Neural cell (in vitro differentiated cells): ENCODE results near the gene ADAMTS17.

Source experiments
- CTCF ChIP-seq: fragments of 450-650 bp; IDR thresholded peaks from 2 replicates; pipeline ENCODE4 v1.5.1; 2014; ENCODE audit warnings: antibody characterized with exemption, mild to moderate bottlenecking, moderate library complexity; ENCODE audit not compliant: poor library complexity, severe bottlenecking
- EP300 ChIP-seq: fragments of 450-650 bp; conservative IDR thresholded peaks from 2 replicates; pipeline ENCODE4 v1.6.1; 2014; ENCODE audit warnings: antibody characterized with exemption, mild to moderate bottlenecking, moderate library complexity; ENCODE audit not compliant: poor library complexity, severe bottlenecking
- EZH2 ChIP-seq: fragments of 200-600, 300-800 bp; shearing (Covaris generic), sonication (generic); IDR thresholded peaks from 2 replicates; pipeline ENCODE4 v1.6.1; 2014; ENCODE audit warnings: antibody characterized with exemption, low read length, borderline replicate concordance, mild to moderate bottlenecking; ENCODE audit not compliant: insufficient read depth, poor library complexity, severe bottlenecking
- MXI1 ChIP-seq: fragments of 450-650 bp; conservative IDR thresholded peaks from 2 replicates; pipeline ENCODE4 v1.6.1; 2014; ENCODE audit warnings: antibody characterized with exemption, mild to moderate bottlenecking; ENCODE audit not compliant: poor library complexity, severe bottlenecking
- POLR2AphosphoS5 ChIP-seq: IDR thresholded peaks from 2 replicates; pipeline ENCODE4 v1.6.1; 2012
- RAD21 ChIP-seq: fragments of 450-650 bp; conservative IDR thresholded peaks from 2 replicates; pipeline ENCODE4 v1.6.1; 2014; ENCODE audit warnings: antibody characterized with exemption, mild to moderate bottlenecking, moderate library complexity
- REST ChIP-seq: IDR thresholded peaks from 2 replicates; pipeline ENCODE4 v1.6.1; 2012; ENCODE audit warnings: borderline replicate concordance
- SMC3 ChIP-seq: fragments of 450-650 bp; conservative IDR thresholded peaks from 2 replicates; pipeline ENCODE4 v1.6.1; 2014; ENCODE audit warnings: antibody characterized with exemption, mild to moderate bottlenecking, moderate library complexity; ENCODE audit not compliant: poor library complexity
- TAF1 ChIP-seq: IDR thresholded peaks from 2 replicates; pipeline ENCODE4 v1.6.1; 2012; ENCODE audit warnings: low read depth

- TF ChIP-seq CTCF (no peak), RAD21 (no peak), EZH2 (no peak), REST (no peak), POLR2AphosphoS5 (no peak), MXI1 (no peak), EP300 (no peak), TAF1 (no peak), SMC3 (no peak)
Measured at GRCh38 chr15:100039994-100040393, 301.8 kb downstream of the ADAMTS17 start.
